Tibial nerve (tissue), 3 donors: Measurements from ENCODE around the gene P2RY8.

Source experiments
- POLR2A ChIP-seq, 2 donors: fragments of 450-650 bp; IDR thresholded peaks; one replicate each; pipeline ENCODE4 v1.6.1; 2017; ENCODE audit warnings: antibody characterized with exemption in 2 of 2, mild to moderate bottlenecking in 2 of 2, moderate library complexity in 2 of 2
- TF ChIP-seq, protein P1 (sequence below), 5 experiments: fragments of 200-600 bp in 3 of 5; fragments of 450-650 bp in 2 of 5; sonication (generic) in 3 of 5; IDR thresholded peaks; one replicate each; pipeline ENCODE4 v1.5.1; 2016 to 2019; ENCODE audit warnings: antibody characterized with exemption in 5 of 5, mild to moderate bottlenecking in 3 of 5, moderate library complexity in 2 of 5

DNA sequence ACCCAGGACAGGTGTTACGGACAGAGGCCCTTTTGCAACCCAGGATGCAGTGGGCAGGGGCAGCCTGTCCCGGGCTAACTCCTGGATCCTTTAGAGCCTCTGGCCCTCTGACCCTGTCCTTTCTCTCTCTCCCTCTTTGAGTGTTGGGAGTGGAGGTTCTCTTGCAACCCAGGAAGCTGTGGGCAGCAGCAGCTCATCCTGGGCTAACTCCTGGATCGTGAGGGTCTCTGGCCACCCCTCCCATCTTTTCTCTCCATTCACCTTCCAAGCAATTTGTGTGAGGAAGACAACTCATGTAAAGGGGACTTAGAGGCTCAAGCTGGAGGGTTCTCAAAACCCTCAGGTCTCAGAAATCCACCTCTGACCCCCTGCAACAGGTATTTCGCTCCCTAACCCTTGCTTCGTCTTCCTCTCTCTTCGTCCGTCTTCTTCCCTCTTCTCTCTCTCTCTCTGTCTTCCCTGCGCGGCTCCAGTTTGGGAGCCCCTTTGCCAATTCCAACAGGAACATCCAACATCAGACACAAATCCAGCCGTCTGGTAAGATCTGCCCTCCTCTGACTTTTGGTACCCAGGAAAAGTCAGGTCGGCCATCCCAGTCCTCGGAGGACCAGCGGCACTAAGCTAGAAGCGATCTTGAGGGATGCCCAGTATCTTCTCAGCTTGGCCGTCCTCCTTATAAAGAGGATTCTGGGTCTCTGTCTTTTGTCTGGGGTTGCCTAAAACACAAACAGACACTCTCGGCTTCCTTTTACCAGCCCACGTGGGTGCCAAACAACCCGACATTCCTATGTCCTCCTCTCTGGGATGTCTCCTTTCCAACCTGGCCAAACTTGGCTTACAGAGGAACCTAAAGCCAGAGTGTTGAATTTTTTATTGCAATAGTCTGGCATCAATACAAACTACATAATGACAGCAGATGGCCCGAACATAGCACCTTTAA, 92.2 kb downstream of the P2RY8 start:
- TF ChIP-seq POLR2A (IDR thresholded peaks at IDR 0.05), result no peak
- TF ChIP-seq, protein P1, sequence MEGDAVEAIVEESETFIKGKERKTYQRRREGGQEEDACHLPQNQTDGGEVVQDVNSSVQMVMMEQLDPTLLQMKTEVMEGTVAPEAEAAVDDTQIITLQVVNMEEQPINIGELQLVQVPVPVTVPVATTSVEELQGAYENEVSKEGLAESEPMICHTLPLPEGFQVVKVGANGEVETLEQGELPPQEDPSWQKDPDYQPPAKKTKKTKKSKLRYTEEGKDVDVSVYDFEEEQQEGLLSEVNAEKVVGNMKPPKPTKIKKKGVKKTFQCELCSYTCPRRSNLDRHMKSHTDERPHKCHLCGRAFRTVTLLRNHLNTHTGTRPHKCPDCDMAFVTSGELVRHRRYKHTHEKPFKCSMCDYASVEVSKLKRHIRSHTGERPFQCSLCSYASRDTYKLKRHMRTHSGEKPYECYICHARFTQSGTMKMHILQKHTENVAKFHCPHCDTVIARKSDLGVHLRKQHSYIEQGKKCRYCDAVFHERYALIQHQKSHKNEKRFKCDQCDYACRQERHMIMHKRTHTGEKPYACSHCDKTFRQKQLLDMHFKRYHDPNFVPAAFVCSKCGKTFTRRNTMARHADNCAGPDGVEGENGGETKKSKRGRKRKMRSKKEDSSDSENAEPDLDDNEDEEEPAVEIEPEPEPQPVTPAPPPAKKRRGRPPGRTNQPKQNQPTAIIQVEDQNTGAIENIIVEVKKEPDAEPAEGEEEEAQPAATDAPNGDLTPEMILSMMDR (IDR thresholded peaks at IDR 0.05), result no peak
